Smooth muscle cell (in vitro differentiated cells): ENCODE results near the gene KCNH3. TPM values are rescaled to one million over a fixed set of nuclear protein-coding genes. Genes with fewer than 3 reads are reported as not detected.

Experiments
- DNase-seq: peaks from one replicate; lab custom pipeline; 2025; ENCODE audit not compliant: unreplicated experiment; lab: John Stamatoyannopoulos, UW
- H2AFZ ChIP-seq: fragments of 200-600 bp; sonication (generic); 2 replicates; pipeline ENCODE4 v1.6.0; 2016; ENCODE audit warnings: antibody characterized with exemption, low read depth, mild to moderate bottlenecking
- H3F3A ChIP-seq: fragments of 200-600 bp; sonication (generic); 2 replicates; pipeline ENCODE4 v1.6.0; 2017; ENCODE audit warnings: antibody characterized with exemption, low read depth
- H3K27ac ChIP-seq: fragments of 200-600 bp; sonication (generic); 2 replicates; pipeline ENCODE4 v1.5.1; 2016; ENCODE audit warnings: low read depth, mild to moderate bottlenecking
- H3K27me3 ChIP-seq: fragments of 200-600 bp; sonication (generic); 2 replicates; pipeline ENCODE4 v1.6.1; 2016; ENCODE audit warnings: low read depth, mild to moderate bottlenecking
- H3K36me3 ChIP-seq: fragments of 200-600 bp; sonication (generic); 2 replicates; pipeline ENCODE4 v1.5.1; 2016; ENCODE audit warnings: low read depth
- H3K4me1 ChIP-seq: fragments of 200-600 bp; sonication (generic); 2 replicates; pipeline ENCODE4 v1.5.1; 2016; ENCODE audit warnings: low read depth
- H3K4me2 ChIP-seq: fragments of 200-600 bp; sonication (generic); 2 replicates; pipeline ENCODE4 v1.6.0; 2016; ENCODE audit warnings: mild to moderate bottlenecking
- H3K4me3 ChIP-seq: fragments of 200-600 bp; sonication (generic); 2 replicates; pipeline ENCODE4 v1.5.1; 2016; ENCODE audit warnings: mild to moderate bottlenecking
- H3K79me2 ChIP-seq: fragments of 200-600 bp; sonication (generic); 2 replicates; pipeline ENCODE4 v1.6.0; 2016; ENCODE audit warnings: low read depth, mild to moderate bottlenecking
- H3K9ac ChIP-seq: fragments of 200-600 bp; sonication (generic); 2 replicates; pipeline ENCODE4 v1.6.0; 2016; ENCODE audit warnings: low read depth
- H3K9me3 ChIP-seq: fragments of 200-600 bp; sonication (generic); replicated peaks from 2 replicates; pipeline ENCODE4 v1.5.1; 2016; ENCODE audit warnings: low read depth
- H4K20me1 ChIP-seq: fragments of 200-600 bp; sonication (generic); 2 replicates; pipeline ENCODE4 v1.6.0; 2016; ENCODE audit warnings: low read depth
- CTCF ChIP-seq: fragments of 200-600 bp; sonication (generic); IDR thresholded peaks from 2 replicates; pipeline ENCODE4 v1.5.1; 2017; ENCODE audit warnings: borderline replicate concordance, mild to moderate bottlenecking, antibody characterized with exemption; ENCODE audit not compliant: insufficient read depth, poor library complexity, severe bottlenecking
- WGBS: methylation state at CpG from one replicate; pipeline ENCODE4 v1.1.7; 2016; ENCODE audit warnings: low lambda C conversion rate; 5-methylcytosine and 5-hydroxymethylcytosine counted together
- polyA plus RNA-seq: library from polyadenylated mRNA; unstranded; fragments of >200 nt; fragmentation: Nextera tagmentation; extraction: Ambion mirVana; gene quantifications from 2 replicates; pipeline ENCODE4 v1.2.1, GENCODE V29; 2016
- total RNA-seq: library from RNA; depleted of rRNA; stranded (reverse); fragments of >200 nt; gene quantifications from 2 replicates; pipeline ENCODE4 v1.2.3, GENCODE V29; 2014

The KCNH3 gene
- total RNA-seq: 0.09 and 0.40 TPM in 2 replicates
- 0.19 and 0.94 TPM in 2 replicates for polyA plus RNA-seq

GRCh38 chr12:49538510-49539403 lies at the start of gene KCNH3:
KCNH3 (plus strand) TSS chr12:49539030; CDS start chr12:49539417, 387 bp downstream.
- peaks cover 90% of the 10 kb centered on the region for H3K27me3 ChIP-seq

GRCh38 chr12:49489154-49489553 lies 49.7 kb upstream of the KCNH3 start:
- Histone ChIP-seq H3F3A (no peaks in the 10 kb centered on the region), H3K79me2 (no peaks in the 10 kb centered on the region), H3K4me3 (no peak overlapping the region), H3K4me2 (no peak overlapping the region), H2AFZ (no peak overlapping the region), H4K20me1 (peaks cover 11% of the 10 kb centered on the region), H3K4me1 (no peaks in the 10 kb centered on the region), H3K9ac (no peak overlapping the region), H3K36me3 (no peaks in the 10 kb centered on the region), H3K9me3 (no peaks in the 10 kb centered on the region), H3K27me3 (no peaks in the 10 kb centered on the region), H3K27ac (no peak overlapping the region)
- 96% methylated on average over 3 of the region's 3 CpGs for WGBS
- DNase-seq: no peak
- no peak for TF ChIP-seq CTCF

More at GRCh38 chr12:49538510-49539403, at the start of gene KCNH3:
- Histone ChIP-seq H3K36me3 (no peaks in the 10 kb centered on the region), H2AFZ (no peak within 1 kb of the TSS), H3K4me2 (peak within 1 kb of the TSS; percentile 91), H3K4me3 (peak within 1 kb of the TSS; percentile 51), H4K20me1 (no peaks in the 10 kb centered on the region), H3K4me1 (peaks cover 6% of the 10 kb centered on the region), H3K79me2 (no peaks in the 10 kb centered on the region), H3K9ac (no peak within 1 kb of the TSS), H3K9me3 (no peaks in the 10 kb centered on the region), H3F3A (no peaks in the 10 kb centered on the region), H3K27ac (no peak within 1 kb of the TSS)
- WGBS: 4% methylated on average over 23 of the region's 107 CpGs
- DNase-seq: no peak
- TF ChIP-seq CTCF: no peak

GRCh38 chr12:49489720-49490119 lies 49.1 kb upstream of the KCNH3 start:
- no peaks in the 10 kb centered on the region for H3K4me1 ChIP-seq
- H3K27me3 ChIP-seq: no peaks in the 10 kb centered on the region
- no peak overlapping the region for H3K4me2 ChIP-seq
- TF ChIP-seq CTCF: no peak
- no peaks in the 10 kb centered on the region for H3K9me3 ChIP-seq
- no peaks in the 10 kb centered on the region for H3F3A ChIP-seq
- H3K27ac ChIP-seq: no peak overlapping the region
- peaks cover 11% of the 10 kb centered on the region for H4K20me1 ChIP-seq
- H3K79me2 ChIP-seq: no peaks in the 10 kb centered on the region
- no peak overlapping the region for H3K9ac ChIP-seq
- 63% methylated on average over 4 of the region's 4 CpGs for WGBS
- no peak overlapping the region for H3K4me3 ChIP-seq
- H3K36me3 ChIP-seq: peaks cover 1% of the 10 kb centered on the region
- H2AFZ ChIP-seq: no peak overlapping the region
- DNase-seq: no peak
